Measurements from ENCODE around the gene HPX. TPM values are rescaled to one million over a fixed set of nuclear protein-coding genes. Genes with fewer than 3 reads are reported as not detected.

HPX gene, protein sequence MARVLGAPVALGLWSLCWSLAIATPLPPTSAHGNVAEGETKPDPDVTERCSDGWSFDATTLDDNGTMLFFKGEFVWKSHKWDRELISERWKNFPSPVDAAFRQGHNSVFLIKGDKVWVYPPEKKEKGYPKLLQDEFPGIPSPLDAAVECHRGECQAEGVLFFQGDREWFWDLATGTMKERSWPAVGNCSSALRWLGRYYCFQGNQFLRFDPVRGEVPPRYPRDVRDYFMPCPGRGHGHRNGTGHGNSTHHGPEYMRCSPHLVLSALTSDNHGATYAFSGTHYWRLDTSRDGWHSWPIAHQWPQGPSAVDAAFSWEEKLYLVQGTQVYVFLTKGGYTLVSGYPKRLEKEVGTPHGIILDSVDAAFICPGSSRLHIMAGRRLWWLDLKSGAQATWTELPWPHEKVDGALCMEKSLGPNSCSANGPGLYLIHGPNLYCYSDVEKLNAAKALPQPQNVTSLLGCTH
- polyA plus RNA-seq (2012; ENCODE audit: insufficient read depth, insufficient read length, low read depth), result 2.1 TPM

DNA sequence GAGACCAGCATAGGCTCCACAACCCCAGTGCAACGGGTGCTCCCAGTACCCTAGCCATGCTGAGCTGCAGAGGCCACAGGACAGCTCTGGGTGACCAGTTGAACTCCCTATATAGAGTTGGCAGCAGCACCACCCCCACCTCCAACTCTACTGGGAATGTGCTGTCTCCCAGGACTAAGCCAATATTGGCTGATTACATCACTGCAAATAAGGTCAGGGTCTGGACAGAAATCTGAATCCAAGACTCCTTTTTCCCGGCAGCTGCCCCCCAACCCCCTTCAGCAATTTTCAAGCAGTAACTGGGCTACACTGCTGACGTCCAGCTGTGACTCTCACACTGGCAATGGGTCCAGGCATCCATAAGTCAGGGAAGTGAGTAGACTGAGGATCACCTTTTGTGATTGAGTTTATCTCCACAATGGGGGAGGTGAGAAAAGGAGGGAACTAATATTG is at the start of gene HPX:
Gene HPX (minus strand): TSS at position 82 of the 453 bp plus-strand sequence. CDS start 24 bp downstream, at position 58.
- Histone ChIP-seq H3K4me3 (ENCODE audit: low read depth, low read length) (no peak within 1 kb of the TSS), H3K27me3 (no peaks in the 10 kb centered on the region), H3K4me1 (no peaks in the 10 kb centered on the region), H3K36me3 (no peaks in the 10 kb centered on the region), H3K9me3 (no peaks in the 10 kb centered on the region)
- TF ChIP-seq, protein P1, sequence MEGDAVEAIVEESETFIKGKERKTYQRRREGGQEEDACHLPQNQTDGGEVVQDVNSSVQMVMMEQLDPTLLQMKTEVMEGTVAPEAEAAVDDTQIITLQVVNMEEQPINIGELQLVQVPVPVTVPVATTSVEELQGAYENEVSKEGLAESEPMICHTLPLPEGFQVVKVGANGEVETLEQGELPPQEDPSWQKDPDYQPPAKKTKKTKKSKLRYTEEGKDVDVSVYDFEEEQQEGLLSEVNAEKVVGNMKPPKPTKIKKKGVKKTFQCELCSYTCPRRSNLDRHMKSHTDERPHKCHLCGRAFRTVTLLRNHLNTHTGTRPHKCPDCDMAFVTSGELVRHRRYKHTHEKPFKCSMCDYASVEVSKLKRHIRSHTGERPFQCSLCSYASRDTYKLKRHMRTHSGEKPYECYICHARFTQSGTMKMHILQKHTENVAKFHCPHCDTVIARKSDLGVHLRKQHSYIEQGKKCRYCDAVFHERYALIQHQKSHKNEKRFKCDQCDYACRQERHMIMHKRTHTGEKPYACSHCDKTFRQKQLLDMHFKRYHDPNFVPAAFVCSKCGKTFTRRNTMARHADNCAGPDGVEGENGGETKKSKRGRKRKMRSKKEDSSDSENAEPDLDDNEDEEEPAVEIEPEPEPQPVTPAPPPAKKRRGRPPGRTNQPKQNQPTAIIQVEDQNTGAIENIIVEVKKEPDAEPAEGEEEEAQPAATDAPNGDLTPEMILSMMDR (IDR thresholded peaks at IDR 0.05; ENCODE audit: low read depth, low read length), result no peak
- DNase-seq, result no peak

DNA sequence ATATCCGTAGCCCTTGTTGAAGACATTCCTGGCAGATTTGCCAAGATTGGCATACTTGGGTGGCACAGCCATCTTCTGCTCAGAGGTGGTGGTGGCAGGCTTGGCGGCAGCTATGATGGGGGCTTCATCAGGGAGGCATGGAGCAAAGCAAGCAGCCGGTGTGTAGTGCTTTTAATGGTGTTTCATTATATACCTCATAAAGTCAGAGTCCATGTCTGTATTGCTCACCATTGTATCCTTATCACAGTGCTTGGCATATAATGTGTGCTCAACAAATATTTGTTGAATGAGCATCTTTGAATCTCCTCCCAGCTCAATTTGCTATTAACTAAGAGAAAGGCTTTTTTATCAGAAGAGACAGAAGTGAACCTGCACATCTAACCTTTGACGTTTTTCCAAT is 48.5 kb upstream of the HPX start:
- no peaks in the 10 kb centered on the region for H3K4me1 ChIP-seq
- no peaks in the 10 kb centered on the region for H3K9me3 ChIP-seq
- H3K27me3 ChIP-seq, result no peaks in the 10 kb centered on the region
- no peak for DNase-seq
- H3K36me3 ChIP-seq, result no peaks in the 10 kb centered on the region; the same call in 1 of the 2 replicates
- H3K4me3 ChIP-seq (ENCODE audit: low read depth, low read length), result no peak overlapping the region
- TF ChIP-seq, protein P1 (IDR thresholded peaks at IDR 0.05; ENCODE audit: low read depth, low read length), result no peak

DNA sequence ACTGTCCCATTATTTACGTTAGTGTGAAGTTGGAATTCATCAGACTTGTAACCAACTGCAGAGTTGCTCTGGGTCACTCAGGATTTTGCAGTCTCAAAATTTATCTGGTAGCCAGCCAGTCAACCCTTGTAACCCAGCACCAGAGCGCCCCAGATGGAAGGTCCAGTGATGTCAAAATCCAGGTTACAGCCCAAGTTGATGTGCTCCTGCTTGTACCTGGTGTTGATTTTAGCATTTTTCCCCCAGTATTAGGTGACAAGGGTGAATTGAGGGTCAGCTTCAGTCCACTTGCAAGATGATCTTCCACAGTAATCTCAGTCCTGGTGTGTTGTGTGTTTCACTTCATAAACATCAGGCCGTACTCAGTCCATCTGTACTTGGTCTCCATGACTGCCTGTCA is 48.0 kb upstream of the HPX start:
- Histone ChIP-seq H3K4me1 (no peaks in the 10 kb centered on the region), H3K4me3 (ENCODE audit: low read depth, low read length) (no peak overlapping the region), H3K9me3 (no peaks in the 10 kb centered on the region), H3K27me3 (no peaks in the 10 kb centered on the region), H3K36me3 (no peaks in the 10 kb centered on the region; the same call in 1 of the 2 replicates)
- no peak for DNase-seq
- TF ChIP-seq, protein P1 (IDR thresholded peaks at IDR 0.05; ENCODE audit: low read depth, low read length), result no peak

DNA sequence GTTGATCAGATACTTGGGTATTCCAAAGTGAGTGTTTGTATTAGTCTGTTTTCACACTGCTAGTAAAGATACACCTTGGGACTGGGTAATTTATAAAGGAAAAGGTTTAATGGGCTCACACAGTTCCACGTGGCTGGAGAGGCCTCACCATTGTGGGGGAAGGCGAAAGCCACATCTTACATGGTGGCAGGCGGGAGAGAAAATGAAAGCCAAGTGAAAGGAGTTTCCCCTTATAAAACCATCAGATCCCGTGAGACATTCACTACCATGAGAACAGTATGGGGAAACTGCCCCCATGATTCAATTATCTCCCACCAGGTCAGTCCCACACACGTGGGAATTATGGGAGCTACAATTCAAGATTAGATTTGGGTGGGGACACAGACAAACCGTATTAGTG is 47.6 kb upstream of the HPX start:
- H3K4me3 ChIP-seq (ENCODE audit: low read depth, low read length), result no peak overlapping the region
- no peaks in the 10 kb centered on the region; the same call in none of the 2 replicates for H3K36me3 ChIP-seq
- TF ChIP-seq, protein P1 (IDR thresholded peaks at IDR 0.05; ENCODE audit: low read depth, low read length), result no peak
- H3K9me3 ChIP-seq, result no peaks in the 10 kb centered on the region
- no peaks in the 10 kb centered on the region for H3K4me1 ChIP-seq
- no peaks in the 10 kb centered on the region for H3K27me3 ChIP-seq
- DNase-seq, result no peak

DNA sequence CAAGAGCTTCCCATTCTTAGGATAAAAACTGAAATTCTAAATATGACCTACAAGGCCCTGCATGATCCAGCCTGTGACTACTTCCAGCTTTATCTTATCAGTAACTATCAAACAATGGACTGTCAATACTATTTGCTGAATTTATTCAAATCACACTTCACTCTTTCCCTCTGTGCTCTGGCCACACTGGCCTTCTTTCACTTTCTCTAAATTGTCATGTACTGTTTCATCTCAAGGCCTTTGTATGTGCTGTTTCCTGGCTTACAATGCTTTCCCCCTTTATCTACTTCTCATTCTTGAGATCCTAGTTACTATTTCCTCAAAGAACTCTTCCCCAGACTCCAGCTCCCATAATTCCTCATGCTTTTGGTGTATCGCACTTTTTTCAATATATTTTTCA is 46.2 kb upstream of the HPX start:
- Histone ChIP-seq H3K9me3 (no peaks in the 10 kb centered on the region), H3K4me3 (ENCODE audit: low read depth, low read length) (no peak overlapping the region), H3K27me3 (no peaks in the 10 kb centered on the region), H3K36me3 (peaks cover 13% of the 10 kb centered on the region), H3K4me1 (no peaks in the 10 kb centered on the region)
- TF ChIP-seq, protein P1 (IDR thresholded peaks at IDR 0.05; ENCODE audit: low read depth, low read length), result no peak
- DNase-seq, result no peak

DNA sequence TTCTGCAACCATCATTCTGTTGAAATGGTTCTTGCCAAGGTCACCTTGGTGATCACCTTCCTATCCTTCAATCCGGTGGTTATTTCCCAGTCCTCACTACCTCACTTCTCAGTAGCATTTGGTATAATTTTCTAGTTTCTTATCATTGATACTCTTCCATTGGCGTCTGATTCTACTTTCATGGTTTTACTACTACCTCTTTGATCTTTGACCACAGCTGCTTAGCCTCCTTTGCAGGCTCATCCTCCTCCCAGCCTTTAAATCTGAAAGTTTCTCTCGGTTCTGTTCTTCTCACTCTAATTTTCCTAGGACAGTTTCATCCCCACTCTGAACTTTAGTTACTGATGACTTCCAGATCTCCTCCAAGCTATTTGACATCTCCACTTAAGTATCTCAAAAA is 45.5 kb upstream of the HPX start:
- TF ChIP-seq, protein P1 (IDR thresholded peaks at IDR 0.05; ENCODE audit: low read depth, low read length), result no peak
- DNase-seq, result no peak
- no peaks in the 10 kb centered on the region for H3K27me3 ChIP-seq
- peaks cover 13% of the 10 kb centered on the region for H3K36me3 ChIP-seq
- H3K4me3 ChIP-seq (ENCODE audit: low read depth, low read length), result no peak overlapping the region
- H3K4me1 ChIP-seq, result no peaks in the 10 kb centered on the region
- H3K9me3 ChIP-seq, result no peaks in the 10 kb centered on the region

All from BE2C (cell line).